Neural cell (in vitro differentiated cells): ENCODE measurements around the gene GUCY1A2.

Experiments used
- CTCF ChIP-seq: fragments of 450-650 bp; IDR thresholded peaks from 2 replicates; pipeline ENCODE4 v1.5.1; 2014; ENCODE audit warnings: antibody characterized with exemption, mild to moderate bottlenecking, moderate library complexity; ENCODE audit not compliant: poor library complexity, severe bottlenecking
- POLR2AphosphoS5 ChIP-seq: IDR thresholded peaks from 2 replicates; pipeline ENCODE4 v1.6.1; 2012
- REST ChIP-seq: IDR thresholded peaks from 2 replicates; pipeline ENCODE4 v1.6.1; 2012; ENCODE audit warnings: borderline replicate concordance

GRCh38 chr11:106996691-106997090 is 21.6 kb downstream of the GUCY1A2 start:
- TF ChIP-seq POLR2AphosphoS5 (no peak), REST (no peak), CTCF (no peak)
